ENCODE data around the gene OR6K3.

- no peak for TF ChIP-seq CTCF (IDR thresholded peaks at IDR 0.05)
- TF ChIP-seq POLR2AphosphoS5 (IDR thresholded peaks at IDR 0.05; ENCODE audit: low read depth, low read length) = no peak
- TF ChIP-seq SIN3A (IDR thresholded peaks at IDR 0.05; ENCODE audit: borderline replicate concordance, insufficient read depth, low read depth, low read length) = no peak
- TF ChIP-seq REST (IDR thresholded peaks at IDR 0.05; ENCODE audit: insufficient read depth in 1 of 2, low read depth in 2 of 2, low read length in 1 of 2) = no peak
Measured at GRCh38 chr1:158719664-158720063, 856 bp downstream of the OR6K3 start.

Data from Panc1 (cell line).